Measurements from ENCODE around the gene PSMB2.

Gene PSMB2

GRCh38 chr1:35576061-35576765 lies 65.1 kb downstream of the PSMB2 start:
- H3K4me2 ChIP-seq (ENCODE audit: low read length) = no peak overlapping the region
- H3K4me3 ChIP-seq (ENCODE audit: low read length) = no peak overlapping the region
- H3K27me3 ChIP-seq (ENCODE audit: low read depth, low read length) = no peaks in the 10 kb centered on the region

DNA sequence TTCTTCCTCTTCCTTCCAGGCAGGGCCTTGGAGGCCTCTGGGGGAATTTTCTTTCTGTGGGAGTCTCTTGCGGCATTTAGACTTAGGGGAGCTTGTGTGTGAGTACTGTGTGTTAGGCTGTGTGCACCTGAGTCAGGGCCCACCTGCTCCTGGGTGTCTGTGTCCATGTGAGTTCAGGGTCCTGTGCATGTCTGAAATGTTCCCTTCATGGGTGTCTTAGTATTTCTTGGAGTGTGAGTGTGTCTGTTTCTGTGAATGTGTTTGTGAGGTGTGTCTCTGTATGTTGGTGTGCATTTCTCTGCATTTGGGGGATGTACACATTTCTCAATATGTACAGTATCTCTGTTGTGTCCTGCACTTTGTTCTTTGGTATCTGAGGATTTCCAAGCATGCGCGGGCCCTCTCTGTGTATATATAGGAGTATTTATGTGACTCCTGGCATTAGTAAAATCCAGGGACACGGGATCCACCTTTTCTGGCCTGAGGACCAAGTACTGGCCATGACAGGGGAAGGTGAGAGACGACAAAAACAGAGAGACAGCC lies 65.8 kb downstream of the PSMB2 start:
- no peak overlapping the region for H3K9ac ChIP-seq (ENCODE audit: low read length)
- H3K9me3 ChIP-seq (ENCODE audit: insufficient read depth, low read length) = no peaks in the 10 kb centered on the region
- no peak overlapping the region for H2AFZ ChIP-seq (ENCODE audit: low read depth, low read length)
- no peaks in the 10 kb centered on the region for H3K36me3 ChIP-seq (replicated peaks; ENCODE audit: low read depth, low read length)
- H3K79me2 ChIP-seq (ENCODE audit: low read length) = no peaks in the 10 kb centered on the region
- no peaks in the 10 kb centered on the region for H4K20me1 ChIP-seq (ENCODE audit: insufficient read depth, low read length)
- H3K4me3 ChIP-seq (ENCODE audit: low read length) = no peak overlapping the region
- TF ChIP-seq EZH2phosphoT487 (IDR thresholded peaks at IDR 0.05; ENCODE audit: low read depth) = no peak
- TF ChIP-seq, protein P1, sequence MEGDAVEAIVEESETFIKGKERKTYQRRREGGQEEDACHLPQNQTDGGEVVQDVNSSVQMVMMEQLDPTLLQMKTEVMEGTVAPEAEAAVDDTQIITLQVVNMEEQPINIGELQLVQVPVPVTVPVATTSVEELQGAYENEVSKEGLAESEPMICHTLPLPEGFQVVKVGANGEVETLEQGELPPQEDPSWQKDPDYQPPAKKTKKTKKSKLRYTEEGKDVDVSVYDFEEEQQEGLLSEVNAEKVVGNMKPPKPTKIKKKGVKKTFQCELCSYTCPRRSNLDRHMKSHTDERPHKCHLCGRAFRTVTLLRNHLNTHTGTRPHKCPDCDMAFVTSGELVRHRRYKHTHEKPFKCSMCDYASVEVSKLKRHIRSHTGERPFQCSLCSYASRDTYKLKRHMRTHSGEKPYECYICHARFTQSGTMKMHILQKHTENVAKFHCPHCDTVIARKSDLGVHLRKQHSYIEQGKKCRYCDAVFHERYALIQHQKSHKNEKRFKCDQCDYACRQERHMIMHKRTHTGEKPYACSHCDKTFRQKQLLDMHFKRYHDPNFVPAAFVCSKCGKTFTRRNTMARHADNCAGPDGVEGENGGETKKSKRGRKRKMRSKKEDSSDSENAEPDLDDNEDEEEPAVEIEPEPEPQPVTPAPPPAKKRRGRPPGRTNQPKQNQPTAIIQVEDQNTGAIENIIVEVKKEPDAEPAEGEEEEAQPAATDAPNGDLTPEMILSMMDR (IDR thresholded peaks at IDR 0.05; ENCODE audit: low read depth, low read length) = no peak
- H3K4me2 ChIP-seq (ENCODE audit: low read length) = no peak overlapping the region
- H3K27ac ChIP-seq (ENCODE audit: low read length) = no peak overlapping the region
- H3K4me1 ChIP-seq (ENCODE audit: low read length) = no peaks in the 10 kb centered on the region
- H3K27me3 ChIP-seq (ENCODE audit: low read depth, low read length) = no peaks in the 10 kb centered on the region

More at GRCh38 chr1:35576061-35576765, 65.1 kb downstream of the PSMB2 start:
- Histone ChIP-seq H3K79me2 (ENCODE audit: low read length) (no peaks in the 10 kb centered on the region), H3K9me3 (ENCODE audit: insufficient read depth, low read length) (no peaks in the 10 kb centered on the region), H2AFZ (ENCODE audit: low read depth, low read length) (no peak overlapping the region), H3K4me1 (ENCODE audit: low read length) (no peaks in the 10 kb centered on the region), H3K27ac (ENCODE audit: low read length) (no peak overlapping the region), H3K36me3 (replicated peaks; ENCODE audit: low read depth, low read length) (no peaks in the 10 kb centered on the region), H4K20me1 (ENCODE audit: insufficient read depth, low read length) (no peaks in the 10 kb centered on the region), H3K9ac (ENCODE audit: low read length) (no peak overlapping the region)
- TF ChIP-seq, protein P1 (IDR thresholded peaks at IDR 0.05; ENCODE audit: low read depth, low read length) = no peak

DNA sequence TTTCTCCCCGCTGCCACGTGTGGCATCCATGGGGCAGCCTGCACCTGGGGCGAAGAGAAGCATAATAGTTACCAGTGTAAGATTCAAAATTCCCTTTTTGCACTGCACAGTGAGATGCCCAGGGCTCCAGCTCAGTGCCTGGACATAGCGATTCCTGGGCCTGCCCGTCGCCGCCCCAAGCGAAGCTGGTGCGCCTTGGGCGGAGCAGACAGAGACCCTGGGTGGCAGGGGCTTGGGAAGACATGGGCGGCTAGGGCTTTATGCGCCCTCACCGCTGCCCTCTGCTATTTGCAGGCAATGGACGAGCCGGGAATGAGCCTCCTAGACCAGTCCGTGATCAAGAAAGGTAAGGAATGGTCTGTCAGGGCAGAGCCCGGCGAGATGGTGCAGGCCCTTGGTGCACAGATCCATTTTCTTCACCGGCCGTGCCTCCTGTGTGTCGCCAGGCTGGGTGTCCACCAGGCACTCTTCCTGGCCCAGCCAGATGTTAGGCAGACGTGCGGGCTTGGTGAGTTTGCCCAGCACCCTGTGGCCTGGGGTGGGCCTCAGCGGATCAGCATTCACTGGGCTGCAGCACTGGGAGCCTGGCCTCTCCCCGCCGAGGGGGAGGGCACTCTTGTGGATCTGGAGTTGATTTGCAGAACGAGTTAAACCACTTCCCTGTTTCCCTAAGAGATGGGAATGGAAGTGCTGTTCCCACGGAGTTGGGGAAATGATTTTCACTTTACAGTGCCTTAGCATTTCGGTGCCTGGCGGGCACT lies 66.5 kb downstream of the PSMB2 start:
- no peaks in the 10 kb centered on the region for H3K36me3 ChIP-seq (replicated peaks; ENCODE audit: low read depth, low read length)
- no peaks in the 10 kb centered on the region for H3K4me1 ChIP-seq (ENCODE audit: low read length)
- H3K27ac ChIP-seq (ENCODE audit: low read length) = no peak overlapping the region
- H3K9me3 ChIP-seq (ENCODE audit: insufficient read depth, low read length) = no peaks in the 10 kb centered on the region
- H4K20me1 ChIP-seq (ENCODE audit: insufficient read depth, low read length) = no peaks in the 10 kb centered on the region
- H3K4me3 ChIP-seq (ENCODE audit: low read length) = no peak overlapping the region
- no peak overlapping the region for H2AFZ ChIP-seq (ENCODE audit: low read depth, low read length)
- TF ChIP-seq, protein P1 (IDR thresholded peaks at IDR 0.05; ENCODE audit: low read depth, low read length) = no peak
- TF ChIP-seq EZH2phosphoT487 (IDR thresholded peaks at IDR 0.05; ENCODE audit: low read depth) = no peak
- no peak overlapping the region for H3K4me2 ChIP-seq (ENCODE audit: low read length)
- no peak overlapping the region for H3K9ac ChIP-seq (ENCODE audit: low read length)
- H3K79me2 ChIP-seq (ENCODE audit: low read length) = no peaks in the 10 kb centered on the region
- no peaks in the 10 kb centered on the region for H3K27me3 ChIP-seq (ENCODE audit: low read depth, low read length)

GRCh38 chr1:35574125-35574654 lies 67.1 kb downstream of the PSMB2 start:
- no peak overlapping the region for H3K4me2 ChIP-seq (ENCODE audit: low read length)
- no peaks in the 10 kb centered on the region for H3K27me3 ChIP-seq (ENCODE audit: low read depth, low read length)
- no peaks in the 10 kb centered on the region for H3K4me1 ChIP-seq (ENCODE audit: low read length)
- no peak overlapping the region for H3K27ac ChIP-seq (ENCODE audit: low read length)
- H3K9ac ChIP-seq (ENCODE audit: low read length) = no peak overlapping the region
- TF ChIP-seq, protein P1 (IDR thresholded peaks at IDR 0.05; ENCODE audit: low read depth, low read length) = no peak
- no peak for TF ChIP-seq EZH2phosphoT487 (IDR thresholded peaks at IDR 0.05; ENCODE audit: low read depth)
- H3K4me3 ChIP-seq (ENCODE audit: low read length) = no peak overlapping the region
- H3K79me2 ChIP-seq (ENCODE audit: low read length) = no peaks in the 10 kb centered on the region
- H4K20me1 ChIP-seq (ENCODE audit: insufficient read depth, low read length) = no peaks in the 10 kb centered on the region
- H3K36me3 ChIP-seq (replicated peaks; ENCODE audit: low read depth, low read length) = no peaks in the 10 kb centered on the region
- H2AFZ ChIP-seq (ENCODE audit: low read depth, low read length) = no peak overlapping the region
- H3K9me3 ChIP-seq (ENCODE audit: insufficient read depth, low read length) = no peaks in the 10 kb centered on the region
